Right forelimb (tissue), 1 donor: ENCODE results near the gene PEX3.

Experiments used
- DNase-seq: peaks from one replicate; pipeline ENCODE4 v3.0.0-alpha.2; 2018

The PEX3 gene

DNA sequence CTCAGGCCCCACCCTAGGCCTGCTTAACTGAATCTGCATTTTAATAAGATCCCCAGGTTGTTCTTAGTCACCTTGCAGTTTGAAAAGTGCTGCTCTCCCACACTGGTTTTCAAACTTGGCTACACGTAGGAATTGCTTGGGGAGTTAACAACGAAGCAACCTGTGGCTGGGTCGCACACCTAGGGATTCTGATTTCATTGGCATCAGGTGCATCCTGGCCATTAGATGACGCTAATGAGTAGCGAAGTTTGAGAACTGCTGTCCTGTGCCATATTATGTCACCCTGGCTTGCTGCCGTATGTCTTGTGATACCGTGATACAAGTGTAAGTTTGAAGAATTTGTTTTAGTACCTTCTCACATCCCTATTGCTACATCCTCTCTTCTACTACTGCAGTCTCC lies 89.1 kb downstream of the PEX3 start:
- DNase-seq, result no peak

DNA sequence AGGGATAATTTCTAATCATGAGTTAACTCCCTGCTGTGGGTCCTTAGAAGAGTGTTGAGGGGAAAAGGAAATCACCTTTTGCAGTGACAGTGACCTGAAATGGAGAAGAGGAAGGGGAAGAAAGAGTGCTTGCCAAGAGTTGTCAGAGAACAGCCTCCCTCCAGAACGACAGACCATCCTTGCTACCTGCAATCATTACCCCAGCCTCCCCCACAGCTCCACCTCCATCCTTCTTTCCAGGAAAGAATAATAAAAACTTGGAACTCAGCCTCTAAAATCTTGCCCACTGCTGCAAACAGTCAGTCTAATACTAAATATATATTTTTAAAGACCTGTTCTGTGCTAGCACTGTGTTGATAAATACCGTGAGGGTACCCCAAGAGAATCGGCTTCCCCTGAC lies 89.6 kb downstream of the PEX3 start:
- DNase-seq, result no peak
